ENCODE data around the gene MAPK8.

Gene MAPK8

DNA sequence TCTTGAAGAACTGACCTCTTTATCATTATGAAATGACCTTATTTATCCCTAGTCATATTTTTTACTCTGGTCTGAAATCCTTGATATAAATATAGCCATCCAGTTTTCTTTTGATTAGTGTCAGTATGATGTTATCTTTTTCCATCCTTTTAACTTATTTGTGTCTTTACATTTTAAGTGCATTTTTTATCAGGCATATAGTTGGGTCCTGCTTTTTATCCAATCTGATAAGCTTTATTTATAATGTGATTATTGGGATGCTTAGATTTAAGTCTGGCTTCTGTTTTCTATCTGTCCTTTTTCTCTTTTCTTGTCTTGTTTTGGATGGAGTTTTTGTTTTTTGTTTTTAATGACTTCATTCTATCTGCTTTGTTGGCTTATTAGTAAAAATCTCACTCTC lies 179.2 kb downstream of the MAPK8 start:
- TF ChIP-seq, protein P1, sequence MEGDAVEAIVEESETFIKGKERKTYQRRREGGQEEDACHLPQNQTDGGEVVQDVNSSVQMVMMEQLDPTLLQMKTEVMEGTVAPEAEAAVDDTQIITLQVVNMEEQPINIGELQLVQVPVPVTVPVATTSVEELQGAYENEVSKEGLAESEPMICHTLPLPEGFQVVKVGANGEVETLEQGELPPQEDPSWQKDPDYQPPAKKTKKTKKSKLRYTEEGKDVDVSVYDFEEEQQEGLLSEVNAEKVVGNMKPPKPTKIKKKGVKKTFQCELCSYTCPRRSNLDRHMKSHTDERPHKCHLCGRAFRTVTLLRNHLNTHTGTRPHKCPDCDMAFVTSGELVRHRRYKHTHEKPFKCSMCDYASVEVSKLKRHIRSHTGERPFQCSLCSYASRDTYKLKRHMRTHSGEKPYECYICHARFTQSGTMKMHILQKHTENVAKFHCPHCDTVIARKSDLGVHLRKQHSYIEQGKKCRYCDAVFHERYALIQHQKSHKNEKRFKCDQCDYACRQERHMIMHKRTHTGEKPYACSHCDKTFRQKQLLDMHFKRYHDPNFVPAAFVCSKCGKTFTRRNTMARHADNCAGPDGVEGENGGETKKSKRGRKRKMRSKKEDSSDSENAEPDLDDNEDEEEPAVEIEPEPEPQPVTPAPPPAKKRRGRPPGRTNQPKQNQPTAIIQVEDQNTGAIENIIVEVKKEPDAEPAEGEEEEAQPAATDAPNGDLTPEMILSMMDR (conservative IDR thresholded peaks at IDR 0.05; ENCODE audit: low read length): no peak
- DNase-seq (ENCODE audit: low read depth): no peak

GRCh38 chr10:48487244-48487643 lies 180.8 kb downstream of the MAPK8 start:
- TF ChIP-seq, protein P1 (conservative IDR thresholded peaks at IDR 0.05; ENCODE audit: low read length): no peak
- H3K4me3 ChIP-seq (ENCODE audit: low read length): no peak overlapping the region
- no peak for DNase-seq (ENCODE audit: low read depth)

More for the DNA sequence above, 179.2 kb downstream of the MAPK8 start:
- H3K4me3 ChIP-seq (ENCODE audit: low read length): no peak overlapping the region

Data from AG10803 (cell line).